NCI-H1092 (cell line): ENCODE data around the gene GIGYF2.

Experiments used
- DNase-seq: peaks from one replicate; lab custom pipeline; 2025; lab: John Stamatoyannopoulos, UW

GIGYF2 gene

GRCh38 chr2:232878855-232879617, 181.9 kb downstream of the GIGYF2 start:
- DNase-seq, result no peak

- no peak for DNase-seq
Measured at GRCh38 chr2:232879618-232880494, 182.7 kb downstream of the GIGYF2 start.

- no peak for DNase-seq
Measured at GRCh38 chr2:232880764-232881351, 183.7 kb downstream of the GIGYF2 start.

GRCh38 chr2:232882085-232882484, 185.0 kb downstream of the GIGYF2 start:
- DNase-seq, result no peak

- DNase-seq, result no peak
Measured at GRCh38 chr2:232882505-232883115, 185.5 kb downstream of the GIGYF2 start.

- no peak for DNase-seq
Measured at GRCh38 chr2:232883116-232883721, 186.1 kb downstream of the GIGYF2 start.

GRCh38 chr2:232884001-232884421, 186.9 kb downstream of the GIGYF2 start:
- DNase-seq, result no peak

GRCh38 chr2:232884549-232885263, 187.6 kb downstream of the GIGYF2 start:
- DNase-seq, result no peak

GRCh38 chr2:232885264-232885961, 188.3 kb downstream of the GIGYF2 start:
- DNase-seq, result no peak

GRCh38 chr2:232886176-232886575, 189.0 kb downstream of the GIGYF2 start:
- no peak for DNase-seq

GRCh38 chr2:232886632-232887031, 189.5 kb downstream of the GIGYF2 start:
- DNase-seq, result no peak

- no peak for DNase-seq
Measured at GRCh38 chr2:232887171-232887850, 190.2 kb downstream of the GIGYF2 start.

GRCh38 chr2:232888099-232888836, 191.1 kb downstream of the GIGYF2 start:
- DNase-seq, result no peak

GRCh38 chr2:232888839-232889529, 191.9 kb downstream of the GIGYF2 start:
- no peak for DNase-seq

GRCh38 chr2:232889876-232890401, 192.8 kb downstream of the GIGYF2 start:
- DNase-seq, result no peak

- no peak for DNase-seq
Measured at GRCh38 chr2:232890536-232890895, 193.4 kb downstream of the GIGYF2 start.

- no peak for DNase-seq
Measured at GRCh38 chr2:232890896-232891601, 193.9 kb downstream of the GIGYF2 start.

GRCh38 chr2:232891621-232892071, 194.5 kb downstream of the GIGYF2 start:
- no peak for DNase-seq
